GM12878 (cell line): ENCODE measurements around the gene ARHGAP22. TPM values are rescaled to one million over a fixed set of nuclear protein-coding genes. Genes with fewer than 3 reads are reported as not detected.

ENCODE experiments used
- ATAC-seq: fragments of 200-7000 bp; cut with Tn5 transposase; 3 replicates; pipeline ENCODE4 v1.9.1; 2020; ENCODE audit warnings: mild to moderate bottlenecking, moderate library complexity
- BruUV-seq: library from RNA; stranded (reverse); fragments of 400-500 nt; replicated peaks from 2 replicates; lab custom pipeline; 2021; lab: Mats Ljungman, UMichigan
- CTCF ChIA-PET: fragments of 300-600 bp; sonication (Branson Sonifier 250); formaldehyde crosslinking; extraction: SDS; loops from one replicate; lab custom pipeline; 2021; ENCODE audit warnings: inconsistent platforms; lab: Yijun Ruan, JAX
- POLR2A ChIA-PET: fragments of 350-600 bp; formaldehyde crosslinking; extraction: SDS; loops from one replicate; lab custom pipeline; 2021; ENCODE audit warnings: inconsistent platforms; lab: Charles Lee
- RAD21 ChIA-PET: fragments of 300-600 bp; sonication (Branson Sonifier 250); formaldehyde crosslinking; loops from one replicate; lab custom pipeline; 2023; ENCODE audit warnings: antibody characterized with exemption; ENCODE audit not compliant: unreplicated experiment; lab: Charles Lee
- SMC1A ChIA-PET: fragments of 300-600 bp; sonication (Branson Sonifier 250); formaldehyde crosslinking; loops from one replicate; lab custom pipeline; 2023; ENCODE audit not compliant: unreplicated experiment, uncharacterized antibody; lab: Charles Lee
- DNase-seq: peaks from one replicate; pipeline ENCODE4 v3.0.0-alpha.2; 2011; ENCODE audit warnings: low read depth, low spot score
- FAIRE-seq: peaks from 3 replicates; lab custom pipeline; 2011; peaks lifted over from hg19 to GRCh38; lab: Jason Lieb, UNC
- H2AFZ ChIP-seq: 2 replicates; pipeline ENCODE4 v1.6.0; 2011; ENCODE audit warnings: low read depth, low read length, control low read depth; ENCODE audit not compliant: control insufficient read depth
- H3K27ac ChIP-seq: 2 replicates; pipeline ENCODE4 v1.5.1; 2011; ENCODE audit warnings: control low read depth; ENCODE audit not compliant: control insufficient read depth, insufficient read depth
- H3K27me3 ChIP-seq, 2 experiments: replicated peaks in 1 of 2; 2 replicates each; pipeline versions ENCODE4 v1.6.0 to v1.6.1; 2011; ENCODE audit warnings: low read length in 1 of 2; ENCODE audit not compliant: control insufficient read depth in 2 of 2, insufficient read depth in 2 of 2
- H3K36me3 ChIP-seq, 2 experiments: 2 replicates each; pipeline ENCODE4 v1.5.1; 2011; ENCODE audit warnings: low read length in 1 of 2; ENCODE audit not compliant: control insufficient read depth in 2 of 2, insufficient read depth in 2 of 2
- H3K4me1 ChIP-seq: 2 replicates; pipeline ENCODE4 v1.6.1; 2011; ENCODE audit warnings: mild to moderate bottlenecking, low read length, moderate library complexity, mixed read lengths; ENCODE audit not compliant: control insufficient read depth, insufficient read depth
- H3K4me2 ChIP-seq: 2 replicates; pipeline ENCODE4 v1.6.0; 2011; ENCODE audit warnings: control low read depth; ENCODE audit not compliant: control insufficient read depth, insufficient read depth
- H3K4me3 ChIP-seq: fragments of 200-600 bp; sonication (generic); 2 replicates; pipeline ENCODE4 v1.5.1; 2016
- H3K79me2 ChIP-seq: 2 replicates; pipeline ENCODE4 v1.6.0; 2011; ENCODE audit warnings: low read length; ENCODE audit not compliant: control insufficient read depth, insufficient read depth
- H3K9ac ChIP-seq: 2 replicates; pipeline ENCODE4 v1.8.0; 2011; ENCODE audit warnings: low read length, control low read depth, mixed read lengths; ENCODE audit not compliant: control insufficient read depth, insufficient read depth
- H3K9me3 ChIP-seq: replicated peaks from 3 replicates; pipeline ENCODE4 v1.5.1; 2011; ENCODE audit warnings: mild to moderate bottlenecking, low read length; ENCODE audit not compliant: control insufficient read depth, insufficient read depth
- H4K20me1 ChIP-seq: 2 replicates; pipeline ENCODE4 v1.6.0; 2011; ENCODE audit not compliant: control insufficient read depth, insufficient read depth
- ATF2 ChIP-seq: IDR thresholded peaks from 2 replicates; pipeline ENCODE4 v1.6.1; 2012; ENCODE audit warnings: low read length, inconsistent platforms
- BMI1 ChIP-seq: fragments of 450-650 bp; IDR thresholded peaks from 2 replicates; pipeline ENCODE4 v1.6.1; 2016; ENCODE audit warnings: mild to moderate bottlenecking, moderate library complexity, borderline replicate concordance
- CEBPB ChIP-seq, 2 experiments: fragments of 150-350 bp in 1 of 2; IDR thresholded peaks; 2 replicates each; pipeline ENCODE4 v1.6.1; 2012 to 2014; ENCODE audit warnings: low read depth in 2 of 2, low read length in 2 of 2, borderline replicate concordance in 1 of 2, inconsistent platforms in 1 of 2
- CUX1 ChIP-seq: IDR thresholded peaks from 2 replicates; pipeline ENCODE4 v1.6.1; 2012; ENCODE audit warnings: improper control_type of control experiment, low read depth, low read length; ENCODE audit not compliant: insufficient replicate concordance
- E4F1 ChIP-seq: fragments of 450-650 bp; IDR thresholded peaks from 2 replicates; pipeline ENCODE4 v1.6.1; 2018; ENCODE audit warnings: borderline replicate concordance, mild to moderate bottlenecking; ENCODE audit not compliant: partially characterized antibody
- MAX ChIP-seq: IDR thresholded peaks from 2 replicates; pipeline ENCODE4 v1.6.1; 2012; ENCODE audit warnings: low read depth, low read length, improper control_type of control experiment
- MEF2B ChIP-seq: fragments of 450-650 bp; IDR thresholded peaks from 2 replicates; pipeline ENCODE4 v1.6.1; 2018; ENCODE audit warnings: mild to moderate bottlenecking, moderate library complexity; ENCODE audit not compliant: partially characterized antibody, poor library complexity, severe bottlenecking
- NR2F1 ChIP-seq: fragments of 450-650 bp; conservative IDR thresholded peaks from 2 replicates; pipeline ENCODE4 v1.6.1; 2017; ENCODE audit warnings: mild to moderate bottlenecking
- PAX5 ChIP-seq: IDR thresholded peaks from 2 replicates; pipeline ENCODE4 v1.6.1; 2011; ENCODE audit warnings: low read depth, low read length, borderline replicate concordance
- POU2F2 ChIP-seq: IDR thresholded peaks from 3 replicates; pipeline ENCODE4 v1.6.1; 2011; ENCODE audit warnings: low read depth, mild to moderate bottlenecking, low read length, borderline replicate concordance
- SIX5 ChIP-seq: IDR thresholded peaks from 2 replicates; pipeline ENCODE4 v1.6.1; 2011; ENCODE audit warnings: mild to moderate bottlenecking, low read depth, low read length, moderate library complexity; ENCODE audit not compliant: severe bottlenecking
- SMAD1 ChIP-seq: fragments of 450-650 bp; IDR thresholded peaks from 2 replicates; pipeline ENCODE4 v1.6.1; 2018; ENCODE audit warnings: mild to moderate bottlenecking, low read depth; ENCODE audit not compliant: partially characterized antibody
- TCF7 ChIP-seq: IDR thresholded peaks from 2 replicates; pipeline ENCODE4 v1.6.1; 2014; ENCODE audit warnings: antibody characterized with exemption, borderline replicate concordance
- WGBS: methylation state at CpG from one replicate; pipeline ENCODE4 v1.1.6; 2016; ENCODE audit warnings: low lambda C conversion rate; ENCODE audit not compliant: insufficient replicate concordance, insufficient coverage; ENCODE audit errors: missing lambda C conversion rate; 5-methylcytosine and 5-hydroxymethylcytosine counted together
- in situ Hi-C: fragments of 300-500 bp; cut with MboI; formaldehyde crosslinking; loops from 9 replicates; pipeline ENCODE4 v1.14.3; 2018; ENCODE audit warnings: mixed read lengths
- intact Hi-C: fragments of 100-400 bp; cut with micrococcal nuclease; formaldehyde crosslinking; loops from one replicate; pipeline ENCODE4 v1.14.2; 2022; ENCODE audit not compliant: unreplicated experiment
- polyA plus RNA-seq, 11 experiments: library from polyadenylated mRNA; depleted of rRNA in 4 of 11; unstranded in 6 of 11; stranded (reverse) in 5 of 11; fragments of >200 nt; fragmentation: Nextera tagmentation in 4 of 11; fragmentation: Illumina TruSeq in 1 of 11; extraction: Ambion mirVana in 4 of 11; extraction: Trizol in 1 of 11; gene quantifications; 1 replicate in 1 of 11; 2 replicates in 10 of 11; pipeline versions ENCODE4 v1.2.1 to v1.2.3, GENCODE V29; 2011 to 2016; ENCODE audit warnings: inconsistent platforms in 2 of 11, missing spikeins in 2 of 11, low read depth in 1 of 11
- total RNA-seq, 4 experiments: library from RNA; depleted of rRNA in 3 of 4; stranded (reverse); fragments of >200 nt in 3 of 4; fragmentation: Illumina TruSeq in 1 of 4; extraction: Trizol in 1 of 4; gene quantifications; 2 replicates each; pipeline versions ENCODE4 v1.2.1 to v1.2.3, GENCODE V29; 2013 to 2021

Gene ARHGAP22
- total and polyA plus RNA-seq, 10 of the 15 experiments (the other 5 are each of a cell fraction or from before 2014, with no cell fraction given): 0.07 to 0.61 (median 0.18) TPM; not detected in 5

- H3K9me3 ChIP-seq: peaks cover 2% of the 10 kb centered on the region; the same call in 2 of the 3 replicates
- H3K9ac ChIP-seq: no peak overlapping the region
- no peak overlapping the region for H3K4me3 ChIP-seq
- FAIRE-seq (no peak), ATAC-seq (no peak), DNase-seq (no peak)
- no peaks in the 10 kb centered on the region for H3K27me3 ChIP-seq
- H4K20me1 ChIP-seq: no peaks in the 10 kb centered on the region
- RAD21 ChIA-PET: interaction anchor here (2.2 kb wide), 1 partner anchor 11 kb away, joined by 11 read pairs; no protein-coding TSS in a partner anchor
- H3K79me2 ChIP-seq: no peaks in the 10 kb centered on the region; the same call in none of the 2 replicates
- BruUV-seq: no TSS peak
- 54% methylated on average over 1 of the region's 1 CpG for WGBS
- no peak overlapping the region for H3K4me2 ChIP-seq
- H3K4me1 ChIP-seq: no peaks in the 10 kb centered on the region
- CTCF ChIA-PET: interaction anchor here (1.3 to 2.1 kb wide), 2 partner anchors 10 to 11 kb away, joined by 3 to 16 read pairs; no protein-coding TSS in a partner anchor
- no peaks in the 10 kb centered on the region for H3K36me3 ChIP-seq
- H2AFZ ChIP-seq: no peak overlapping the region
- SMC1A ChIA-PET: interaction anchor here (1.1 kb wide), 2 partner anchors 11 to 12 kb away, joined by 3 read pairs; no protein-coding TSS in a partner anchor
- in situ Hi-C loops: no loop called here
- intact Hi-C loops: no loop called here
- no peak overlapping the region for H3K27ac ChIP-seq
- POLR2A ChIA-PET: no interaction called here
- TF ChIP-seq PAX5 (no peak), ATF2 (no peak), MAX (no peak), TCF7 (no peak), SIX5 (no peak), CUX1 (no peak), NR2F1 (no peak), BMI1 (no peak), CEBPB (IDR thresholded peaks at IDR 0.05; ENCODE audit: borderline replicate concordance in 1 of 2, low read depth in 2 of 2, low read length in 2 of 2) (no peak), SMAD1 (no peak), E4F1 (no peak), MEF2B (no peak), POU2F2 (no peak)
Observed at GRCh38 chr10:48645600-48645999, 40.7 kb upstream of the ARHGAP22 start.
